NCI-H524 (cell line): Measurements from ENCODE around the gene HES7.

Experiments
- DNase-seq, 2 experiments: peaks; one replicate each; lab custom pipeline; 2025; lab: John Stamatoyannopoulos, UW

HES7 gene

DNA sequence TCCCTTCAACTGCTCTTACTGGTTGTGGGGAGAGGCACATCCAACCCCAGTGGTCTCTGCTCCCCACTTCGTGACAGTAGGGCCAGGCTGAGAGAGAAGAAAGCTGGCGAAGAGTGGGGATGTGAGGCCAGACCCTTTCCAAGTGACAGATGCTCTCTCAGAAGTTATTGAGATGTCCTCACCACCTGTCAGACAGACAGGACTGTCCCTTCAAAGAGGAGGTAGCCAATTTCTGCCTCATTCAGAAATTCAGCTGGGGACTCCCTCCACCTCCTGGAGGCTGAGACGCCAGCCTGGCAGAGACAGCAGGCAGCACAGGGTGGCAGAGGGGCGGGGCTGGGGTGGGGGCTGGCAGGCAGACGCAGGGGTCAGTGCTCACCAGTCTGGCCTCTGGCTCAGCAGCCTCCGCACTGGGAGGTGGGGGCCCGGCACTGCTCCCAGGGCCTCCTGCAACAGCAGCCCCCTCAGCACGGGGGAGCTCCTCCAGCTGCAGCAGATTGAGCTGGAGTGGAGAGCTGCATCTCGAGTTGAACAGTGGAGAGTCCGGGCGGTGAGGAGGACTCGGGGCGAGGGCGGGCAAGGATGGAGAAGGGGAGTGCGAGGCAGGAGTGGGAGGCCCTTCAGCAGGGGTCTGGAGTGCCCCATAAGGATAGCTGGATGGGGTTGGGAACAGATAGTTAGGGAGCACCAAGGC lies 19.1 kb upstream of the HES7 start:
- peak in 1 of 2 experiments; percentile 27 for DNase-seq

DNA sequence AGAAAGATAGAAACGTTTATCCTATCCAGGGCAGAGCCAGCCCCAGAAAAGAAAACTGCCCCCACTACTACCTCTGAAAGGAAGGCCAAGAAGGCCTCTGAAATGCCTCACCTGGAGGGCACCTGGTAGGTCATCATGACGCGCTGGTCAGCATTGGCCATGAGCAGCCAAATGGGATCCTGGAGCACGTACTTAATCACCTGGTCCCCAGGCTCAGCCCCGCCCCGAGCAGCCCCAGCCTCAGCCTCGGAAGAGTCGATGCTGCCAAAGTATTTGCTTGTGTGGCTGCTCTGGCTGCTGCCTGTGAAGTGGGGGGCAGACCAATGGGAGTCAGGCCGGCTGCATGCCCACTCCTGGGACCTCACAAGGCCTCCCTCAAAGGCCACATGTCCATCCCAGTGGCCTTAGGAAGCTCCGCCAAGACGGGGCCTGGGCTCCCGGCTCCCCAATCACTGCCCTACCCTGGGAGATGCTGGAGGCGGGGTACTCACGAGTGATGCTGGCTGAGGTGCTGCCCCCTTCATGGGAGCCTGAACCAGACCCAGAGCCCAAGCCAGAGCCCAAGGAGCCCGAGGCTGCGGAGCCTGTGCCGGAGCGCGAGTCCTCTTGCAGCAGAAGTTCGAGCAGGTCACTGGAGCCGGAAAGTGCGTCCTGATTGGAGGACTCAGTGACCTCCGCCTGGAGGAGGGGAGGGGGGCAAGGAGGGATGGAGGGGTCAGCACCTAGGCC lies 18.4 kb upstream of the HES7 start:
- no peak for DNase-seq

DNA sequence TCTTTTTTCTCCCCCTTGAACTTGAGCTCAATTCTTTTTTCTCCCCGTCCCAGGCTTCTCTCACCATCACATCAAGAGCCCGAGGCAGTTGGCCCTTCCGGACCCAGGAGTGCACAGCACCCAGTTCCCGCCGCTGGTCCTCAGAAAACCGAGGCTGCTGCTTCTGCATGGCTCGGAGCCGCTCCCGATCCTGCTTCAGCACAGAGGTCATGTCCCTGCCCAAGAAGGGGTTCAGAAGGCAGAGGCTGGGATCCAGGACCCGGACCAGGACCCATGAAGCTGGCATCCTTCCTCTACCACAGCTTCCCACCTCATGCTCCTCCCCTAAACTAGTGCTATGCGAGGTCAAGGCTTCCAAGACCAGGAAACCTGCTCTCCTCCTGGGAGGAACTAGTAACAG lies 17.8 kb upstream of the HES7 start:
- DNase-seq = no peak

DNA sequence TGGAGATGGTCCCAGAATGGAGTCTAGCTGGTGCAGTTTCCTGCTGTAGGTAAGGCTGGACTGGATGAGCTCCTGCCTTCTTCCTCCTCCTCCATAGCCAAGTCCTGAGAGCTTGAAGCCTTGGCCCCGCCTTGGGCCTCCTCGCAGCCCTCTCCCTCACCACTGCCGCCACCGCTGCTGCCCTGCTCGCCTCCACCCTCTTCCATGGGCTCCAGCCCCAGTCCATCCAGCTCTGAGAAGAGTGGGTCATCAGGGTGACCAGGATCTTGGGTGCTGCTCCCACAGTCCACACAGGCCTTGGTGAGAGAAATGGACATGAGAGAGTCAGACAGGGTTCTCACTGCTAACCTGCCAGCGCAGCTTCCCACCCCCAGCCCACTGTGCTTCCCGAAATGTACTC lies 17.1 kb upstream of the HES7 start:
- DNase-seq = no peak

DNA sequence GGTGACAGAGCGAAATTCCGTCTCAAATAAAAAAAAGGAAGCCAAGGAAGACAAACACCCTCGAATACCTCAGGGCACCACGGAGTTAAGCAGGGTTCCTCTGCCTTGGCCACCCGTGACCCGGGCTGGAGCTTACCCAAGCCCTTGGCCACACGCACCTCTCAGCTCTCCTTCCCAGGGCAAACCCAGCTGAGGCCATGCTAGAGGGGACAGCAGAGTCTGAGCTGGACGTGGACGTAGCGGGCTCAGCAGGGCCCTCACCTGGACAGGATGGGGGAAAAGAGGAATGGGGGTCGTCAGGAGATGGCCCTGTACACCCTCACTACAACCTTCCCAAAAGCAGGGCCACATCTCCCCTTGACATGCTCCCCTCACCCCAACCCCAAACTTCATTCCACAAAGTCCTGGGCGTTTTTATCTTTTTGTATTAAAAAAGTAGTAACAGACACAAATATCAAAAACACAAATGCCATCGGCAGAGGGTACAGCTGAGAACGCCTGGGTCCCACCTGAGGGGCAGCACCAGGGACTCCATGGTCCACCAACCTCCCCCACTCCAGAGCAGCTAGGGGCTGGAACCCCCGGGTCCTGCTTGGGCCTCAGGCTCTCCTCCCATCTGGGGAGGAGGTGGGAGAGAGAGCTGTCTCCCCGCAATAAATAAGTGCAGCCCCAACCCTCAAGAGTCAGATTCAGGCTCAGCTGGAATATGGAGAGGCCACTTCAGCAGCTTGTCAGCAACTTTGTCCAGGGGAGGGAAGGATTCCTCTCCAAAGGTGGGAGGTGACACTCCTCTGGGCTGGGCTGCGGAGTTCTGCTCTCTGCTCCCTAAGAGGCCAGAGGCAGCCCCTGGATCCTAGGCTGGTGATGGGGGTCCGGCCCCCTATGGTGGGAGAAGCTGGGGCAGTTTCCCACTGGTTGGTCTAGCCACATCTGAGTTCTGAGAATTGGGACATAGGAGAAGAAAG lies 16.4 kb upstream of the HES7 start:
- DNase-seq = no peak

DNA sequence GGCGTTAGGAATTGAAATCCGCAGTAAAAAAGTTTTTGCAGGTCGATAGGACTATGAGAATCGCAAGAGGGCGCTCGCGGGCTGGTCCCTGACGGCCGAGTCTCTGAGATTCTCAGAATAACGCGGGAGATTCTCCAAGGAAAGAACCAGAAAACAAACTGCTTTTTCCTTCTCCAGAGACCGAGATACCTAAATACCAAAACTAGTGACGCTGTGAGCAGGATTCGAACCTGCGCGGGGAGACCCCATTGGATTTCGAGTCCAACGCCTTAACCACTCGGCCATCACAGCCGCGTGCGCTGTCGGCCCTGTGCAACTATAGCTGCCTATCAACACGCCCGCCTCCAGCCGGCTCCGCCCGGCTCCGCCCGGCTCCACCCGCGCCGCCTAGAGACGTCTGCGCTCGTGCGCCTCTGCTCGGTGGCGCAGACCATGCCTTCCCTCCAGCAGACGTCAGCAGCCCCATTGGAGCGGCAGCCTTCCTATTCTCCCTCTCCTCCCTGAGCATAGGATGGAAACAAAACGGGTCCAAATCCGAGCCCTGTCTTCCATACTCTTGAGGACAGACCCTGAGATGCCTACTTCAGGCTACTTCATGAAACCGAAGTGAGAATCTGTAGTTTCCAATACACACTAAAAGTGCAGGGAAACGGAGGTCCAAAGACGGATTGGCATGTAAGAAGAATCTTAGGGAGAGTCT lies 14.9 kb upstream of the HES7 start:
- DNase-seq = peak; percentile 76 to 91

DNA sequence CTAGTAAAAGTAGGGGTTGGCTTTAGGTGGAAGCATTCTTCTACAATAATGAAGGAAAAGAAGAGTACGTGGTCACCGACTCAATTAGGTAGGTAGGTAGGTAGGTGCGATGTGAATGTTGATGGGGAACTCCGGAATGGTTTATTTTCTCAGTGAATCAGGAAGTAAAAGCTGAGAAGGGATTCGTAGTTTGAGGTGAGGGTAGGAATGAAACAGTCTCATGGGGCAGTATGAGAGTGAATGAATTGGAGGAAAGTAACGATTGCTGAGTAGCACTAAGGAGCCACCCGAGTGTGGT lies 14.4 kb upstream of the HES7 start:
- no peak for DNase-seq

DNA sequence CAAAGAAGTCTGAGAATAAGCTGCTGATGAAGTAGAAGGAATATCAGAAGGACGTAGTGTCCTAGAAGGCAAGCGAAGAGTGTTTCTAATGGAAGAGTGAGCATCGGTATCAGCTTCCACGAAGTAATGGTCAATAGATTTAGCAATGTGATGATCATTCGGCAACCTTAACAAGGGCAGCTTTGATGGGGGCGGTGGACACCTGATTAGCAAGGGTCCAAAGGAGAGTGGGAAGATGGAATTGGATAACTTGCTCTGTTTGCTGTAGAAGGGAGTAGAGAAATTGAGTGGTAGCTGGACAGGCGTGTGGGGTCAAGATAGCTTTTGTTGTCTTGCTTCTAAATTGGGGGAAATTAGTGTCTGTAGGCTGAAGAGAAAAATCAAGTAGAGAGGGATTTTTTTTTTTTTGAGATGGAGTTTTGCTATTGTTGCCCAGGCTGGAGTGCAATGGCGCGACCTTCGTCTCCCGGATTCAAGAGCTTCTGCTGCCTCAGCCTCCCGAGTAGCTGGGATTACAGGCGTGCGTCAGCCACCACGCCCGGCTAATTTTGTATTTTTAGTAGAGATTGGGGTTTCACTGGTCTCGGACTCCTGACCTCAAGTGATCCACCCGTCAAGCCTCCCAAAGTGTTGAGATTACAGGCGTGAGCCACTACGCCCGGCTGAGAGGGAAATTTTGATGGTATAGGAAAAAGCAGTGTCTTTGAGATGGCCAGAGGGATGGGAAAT lies 13.9 kb upstream of the HES7 start:
- DNase-seq = no peak

DNA sequence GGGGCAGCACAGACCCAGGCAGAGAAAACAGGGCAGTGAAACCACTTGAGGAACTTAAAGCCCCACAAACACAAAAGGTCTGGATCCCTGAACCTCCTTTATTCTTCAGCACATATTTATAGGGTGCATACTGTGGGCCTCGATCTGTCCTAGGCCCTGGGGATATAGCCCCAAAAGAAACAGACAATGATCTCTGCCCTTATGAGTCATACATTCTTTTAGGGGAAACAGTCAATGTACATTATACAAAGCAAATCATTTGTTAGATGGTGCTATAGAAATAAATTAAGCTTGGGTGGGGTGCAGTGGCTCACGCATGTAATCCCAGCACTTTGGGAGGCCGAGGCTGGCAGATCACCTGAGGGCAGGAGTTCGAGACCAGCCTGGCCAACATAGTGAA lies 10.0 kb upstream of the HES7 start:
- no peak for DNase-seq

DNA sequence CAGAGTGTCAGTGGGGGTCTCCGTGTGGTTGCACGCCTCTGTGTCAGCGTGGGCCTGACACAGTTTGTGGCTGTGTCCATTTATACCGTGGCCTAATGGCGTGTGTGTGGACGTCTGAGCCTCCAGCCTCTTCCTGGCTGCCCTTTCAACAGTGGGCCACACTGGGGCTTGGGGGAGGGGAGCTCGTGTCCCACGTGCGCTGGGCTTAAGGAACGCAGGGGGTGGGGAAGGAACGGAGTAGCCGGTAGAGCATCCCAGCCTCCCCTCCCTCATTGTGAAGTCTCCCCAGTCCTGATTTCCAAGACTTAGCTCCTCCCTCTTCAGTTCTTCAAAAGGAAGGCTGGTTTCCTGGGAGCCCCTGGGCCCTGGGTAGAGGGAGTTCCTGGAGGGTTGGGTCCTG lies 9.5 kb upstream of the HES7 start:
- DNase-seq = no peak

DNA sequence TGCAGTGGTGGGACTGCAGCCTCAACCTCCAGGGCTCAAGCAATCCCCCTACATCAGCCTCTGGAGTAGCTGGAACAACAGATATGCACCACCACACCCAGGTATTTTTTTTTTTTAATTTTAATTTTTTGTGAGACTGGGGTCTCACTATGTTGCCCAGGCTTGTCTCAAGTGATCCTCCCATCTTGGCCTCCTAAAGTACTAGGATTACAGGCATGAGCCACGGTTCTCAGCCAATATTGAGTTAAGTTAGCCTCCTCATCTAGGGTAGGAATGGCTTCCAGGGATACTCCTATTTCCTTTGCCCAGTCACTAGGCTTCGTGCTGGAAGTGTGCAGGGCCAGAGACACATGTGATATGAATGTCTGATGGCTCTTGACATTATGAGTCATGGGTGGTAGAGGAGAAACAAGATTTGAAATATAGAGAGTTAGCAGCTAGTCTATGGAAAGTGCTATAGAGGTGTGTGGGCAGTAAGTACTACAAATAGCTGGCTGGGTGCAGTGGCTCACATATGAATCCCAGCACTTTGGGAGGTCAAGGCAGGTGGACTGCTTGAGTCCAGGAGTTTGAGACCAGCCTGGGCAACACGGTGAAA lies 8.0 kb upstream of the HES7 start:
- DNase-seq = no peak

DNA sequence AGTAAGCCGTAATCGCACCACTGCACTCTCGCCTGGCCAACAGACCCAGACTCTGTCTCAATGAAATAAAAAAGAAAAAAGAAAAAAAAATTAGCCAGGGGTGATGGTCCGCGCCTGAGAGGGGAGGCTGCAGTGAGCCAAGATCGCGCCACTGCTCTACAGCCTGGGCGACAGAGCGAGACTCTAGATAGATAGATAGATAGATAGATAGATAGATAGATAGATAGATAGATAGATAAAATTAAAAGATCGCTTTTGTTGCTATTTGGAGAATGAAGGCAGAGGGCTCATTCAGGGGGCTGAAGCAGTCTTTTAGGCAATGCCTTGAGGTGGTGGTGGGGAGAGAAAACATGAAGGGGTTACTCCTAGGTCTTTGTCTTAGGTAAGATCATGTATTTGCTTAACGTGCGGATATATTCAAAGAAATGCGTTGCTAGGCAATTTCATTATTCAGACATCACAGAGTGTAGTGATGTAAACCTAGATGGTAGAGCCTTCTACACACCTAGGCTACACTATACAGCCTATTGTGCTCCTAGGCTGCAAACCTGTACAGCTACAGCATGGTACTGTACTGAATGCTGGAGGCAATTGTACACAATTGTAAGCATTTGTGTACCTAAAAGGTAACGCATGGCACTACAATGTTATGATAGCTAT lies 4.3 kb upstream of the HES7 start:
- no peak for DNase-seq

DNA sequence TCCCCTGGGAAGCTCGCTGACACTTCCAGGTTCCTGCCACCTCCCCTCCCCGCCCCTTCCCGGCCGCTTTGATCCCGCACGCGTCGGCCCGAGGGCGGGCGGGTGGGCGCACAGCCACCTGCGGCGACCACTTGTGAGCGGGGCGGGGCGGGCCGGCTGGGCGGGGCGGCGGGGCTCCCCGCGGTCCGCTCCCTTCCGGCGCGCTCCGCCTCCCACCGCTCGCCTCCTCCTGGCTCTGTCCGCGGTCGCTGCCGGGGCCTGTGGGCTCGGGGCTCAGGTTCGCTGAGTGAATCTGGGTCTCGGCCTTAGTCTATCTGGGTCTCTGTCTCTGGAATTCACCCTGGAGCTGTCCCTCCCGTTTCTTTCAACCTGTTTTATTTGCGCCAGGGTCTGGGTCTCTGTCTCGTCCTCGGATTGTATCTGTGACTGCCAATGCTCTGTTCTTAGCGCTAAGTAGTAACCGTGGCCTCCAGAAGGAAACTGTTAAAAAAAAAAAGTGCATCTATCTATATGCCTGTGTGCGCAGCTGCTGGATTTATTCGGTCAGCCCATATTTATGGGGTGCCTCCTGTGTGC lies 2.7 kb upstream of the HES7 start:
- peak in 1 of 2 experiments; percentile 42 for DNase-seq

DNA sequence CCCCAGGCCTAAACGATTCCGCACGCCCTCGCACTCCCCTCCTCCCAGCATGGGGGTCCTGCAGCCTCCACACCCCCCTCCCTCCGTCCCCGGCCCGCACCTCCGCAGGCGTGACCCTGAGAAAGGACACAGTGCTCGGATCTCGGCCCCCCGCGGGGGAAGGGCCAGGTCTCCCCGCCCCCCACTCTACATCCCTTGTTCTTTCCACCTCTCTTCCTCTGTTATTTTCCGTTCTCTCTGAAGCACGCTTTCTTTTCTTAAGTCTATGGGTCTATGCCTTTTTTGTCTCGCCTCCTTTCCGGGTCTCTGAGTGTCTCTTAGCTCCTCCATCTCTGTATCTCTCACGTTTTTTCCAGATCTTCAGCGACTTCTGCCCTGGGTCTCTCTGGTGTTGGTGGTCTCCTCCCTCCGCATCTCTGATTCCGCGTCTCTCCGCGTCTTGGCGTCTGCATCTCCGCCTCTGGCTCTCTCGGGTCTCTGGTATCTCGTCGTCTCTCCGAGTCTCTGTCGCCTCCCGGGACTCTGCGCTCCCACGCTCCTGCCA lies 2.1 kb upstream of the HES7 start:
- DNase-seq = peak in 1 of 2 experiments; percentile 35

DNA sequence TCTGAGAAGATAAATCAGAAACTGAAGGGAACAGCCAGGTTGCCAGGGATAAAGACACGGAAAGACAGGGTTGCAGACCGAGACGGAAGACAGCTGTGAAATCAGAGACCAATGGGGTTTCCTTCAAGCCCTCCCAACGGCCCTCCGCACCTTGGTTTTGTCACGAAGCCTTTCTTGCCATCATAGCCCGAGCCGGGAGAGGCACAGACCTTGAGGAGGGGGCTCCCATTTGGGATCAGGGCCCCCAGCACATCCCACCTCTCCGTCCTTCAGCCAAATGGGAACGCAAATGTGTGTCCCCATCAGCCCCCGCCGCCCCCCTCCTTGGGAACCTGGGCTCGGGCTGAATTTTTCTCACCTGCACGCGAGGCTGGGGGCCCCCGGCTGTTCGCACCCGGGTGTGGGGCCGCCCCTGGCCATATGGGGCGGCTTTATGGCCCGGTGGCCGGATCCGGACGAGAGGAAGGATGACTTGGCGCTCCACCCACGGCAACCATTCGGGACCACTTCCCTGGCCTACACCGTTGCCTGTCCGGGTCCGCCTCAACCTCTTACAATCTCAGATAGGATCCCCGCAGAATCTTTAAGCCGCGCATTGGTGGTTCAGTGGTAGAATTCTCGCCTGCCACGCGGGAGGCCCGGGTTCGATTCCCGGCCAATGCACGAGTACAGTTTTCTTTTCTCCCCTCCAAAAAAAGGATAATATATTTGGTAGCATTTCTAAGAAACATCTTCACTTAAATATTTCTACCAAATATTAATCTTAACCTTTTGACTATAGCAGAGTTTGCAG lies 1.4 kb upstream of the HES7 start:
- DNase-seq = peak in 1 of 2 experiments; percentile 47

DNA sequence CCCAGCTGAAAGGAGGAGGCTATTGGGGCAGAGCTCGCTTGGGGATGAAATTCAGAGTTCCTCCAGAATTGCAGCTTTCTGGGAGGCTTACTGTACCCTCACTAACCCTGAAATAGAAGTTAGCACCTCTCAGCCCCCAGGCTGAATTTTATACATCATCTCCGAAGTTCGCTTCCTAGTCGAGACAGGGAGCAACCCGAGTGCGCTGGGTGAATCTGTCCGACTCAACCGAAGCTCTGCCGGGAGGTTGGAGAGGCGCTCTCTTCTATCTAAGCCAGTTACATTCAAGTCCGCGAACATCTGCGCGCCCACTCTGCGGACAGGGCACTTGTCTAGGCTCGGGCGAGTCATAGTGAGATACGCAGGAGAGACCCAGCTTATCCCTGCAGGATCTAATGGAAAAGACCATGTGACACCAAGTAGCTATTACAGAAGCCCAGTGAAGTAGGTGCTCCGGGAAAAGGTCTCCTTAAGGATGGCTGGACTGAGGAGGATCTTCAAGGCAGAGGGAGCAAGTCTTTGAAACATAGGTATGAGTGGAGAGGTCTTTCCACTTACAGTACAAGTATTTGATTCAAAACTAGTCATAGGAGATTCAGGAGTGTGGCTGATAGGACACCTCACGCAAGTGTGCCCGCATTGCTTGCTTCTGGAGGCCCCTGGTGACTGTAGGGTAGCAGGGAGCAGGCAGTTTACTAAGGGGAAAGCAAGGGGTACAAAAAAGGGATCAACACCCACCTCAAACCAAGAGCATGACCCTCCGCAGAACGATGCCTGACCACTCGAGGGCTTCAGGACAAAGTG lies 646 bp upstream of the HES7 start:
- DNase-seq = peak in 1 of 2 experiments; percentile 42

DNA sequence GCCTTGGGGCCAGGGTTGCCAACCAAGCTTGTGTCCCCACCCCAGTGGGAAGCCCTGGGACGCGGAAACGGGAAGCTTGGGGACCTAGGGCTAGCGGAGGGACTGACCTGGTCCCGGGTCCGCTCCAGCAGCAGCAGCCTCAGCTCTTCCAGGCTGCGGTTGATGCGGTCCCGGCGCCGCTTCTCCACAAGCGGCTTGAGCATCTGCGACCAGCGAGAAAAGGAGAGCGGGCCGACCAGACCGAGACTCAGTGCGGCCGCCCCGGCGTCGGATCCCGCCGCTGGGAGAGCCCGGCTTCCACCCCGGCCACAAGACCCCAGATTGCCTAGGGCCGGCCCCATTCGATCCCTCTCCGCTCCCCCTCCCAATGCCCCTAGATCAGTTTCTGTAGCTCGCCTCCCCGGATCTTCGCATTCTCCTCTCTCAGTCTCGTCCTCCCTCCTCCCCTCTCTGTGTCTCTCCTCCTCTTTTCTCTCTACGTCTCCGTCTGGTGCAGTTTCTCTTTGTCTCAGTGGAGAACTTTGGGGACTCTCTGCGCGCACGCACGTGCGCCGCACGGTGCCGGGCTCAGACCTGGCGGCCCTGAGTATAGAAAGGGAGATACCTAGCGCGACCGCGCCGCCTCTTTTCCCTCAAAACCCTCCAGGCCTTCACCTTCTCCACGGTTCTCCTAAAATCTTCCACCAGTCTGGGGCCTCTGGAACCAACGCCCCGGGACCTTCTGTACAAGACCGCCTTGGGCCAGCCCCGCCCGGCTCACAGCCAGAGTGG lies 797 bp downstream of the HES7 start:
- DNase-seq = no peak
